ENCODE results near the gene POC1A. TPM values are rescaled to one million over a fixed set of nuclear protein-coding genes. Genes with fewer than 3 reads are reported as not detected.

POC1A gene
- total RNA-seq, 1 experiment from 2014 or later, result 32.2 TPM

GRCh38 chr3:52061121-52061910, 92.9 kb downstream of the POC1A start:
- CTCF ChIA-PET, result no interaction called here
- Mint-ChIP-seq H3K27me3 (ENCODE audit: insufficient read depth, unreplicated experiment) (no peaks in the 10 kb centered on the region), H3K4me1 (ENCODE audit: low read depth, unreplicated experiment) (no peaks in the 10 kb centered on the region), H3K9me3 (ENCODE audit: unreplicated experiment) (no peaks in the 10 kb centered on the region), H3K27ac (ENCODE audit: unreplicated experiment) (no peak overlapping the region), H3K36me3 (ENCODE audit: insufficient read depth, unreplicated experiment) (no peaks in the 10 kb centered on the region), H3K4me3 (ENCODE audit: unreplicated experiment) (no peak overlapping the region)
- Histone ChIP-seq H3K4me3 (ENCODE audit: low read depth, low read length) (no peak overlapping the region), H3K36me3 (ENCODE audit: control insufficient read depth, insufficient read depth, low read length) (no peaks in the 10 kb centered on the region), H3K27me3 (replicated peaks; ENCODE audit: control insufficient read depth, insufficient read depth, low read length) (no peaks in the 10 kb centered on the region), H3K4me1 (peaks cover 4% of the 10 kb centered on the region; the same call in 1 of the 2 replicates), H3K9me3 (no peaks in the 10 kb centered on the region)
- POLR2A ChIA-PET, result no interaction called here
- BruUV-seq (replicated peaks), result no TSS peak
- intact Hi-C loops (cut with micrococcal nuclease; ENCODE audit: unreplicated experiment), result no loop called here
- no peak for TF ChIP-seq CTCF (IDR thresholded peaks at IDR 0.05; ENCODE audit: insufficient read depth in 1 of 2, low read depth in 1 of 2, low read length in 1 of 2, severe bottlenecking in 1 of 2, unreplicated experiment in 1 of 2)
- DNase-seq, result no peak

DNA sequence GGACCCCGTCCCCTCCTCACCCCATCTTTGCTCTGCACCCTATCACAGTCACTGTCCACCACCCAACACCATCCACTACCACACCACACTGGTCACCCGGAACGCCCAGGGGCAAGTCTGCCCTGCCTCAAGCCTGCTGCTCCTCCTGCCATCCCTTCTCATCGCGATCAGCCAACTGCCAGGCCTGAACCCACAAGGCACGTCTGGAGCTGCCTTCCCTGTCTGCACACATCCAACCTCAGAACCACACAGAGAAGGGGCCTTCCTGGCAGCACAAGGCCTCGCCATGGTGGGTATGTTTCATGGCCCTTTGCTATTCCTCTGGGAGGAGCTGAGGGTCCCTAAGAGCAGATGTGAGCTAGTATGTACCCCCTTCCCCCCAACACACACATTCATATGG, 94.4 kb downstream of the POC1A start:
- H3K4me3 ChIP-seq (ENCODE audit: low read depth, low read length), result no peak overlapping the region
- intact Hi-C loops (cut with micrococcal nuclease; ENCODE audit: unreplicated experiment), result no loop called here
- no peaks in the 10 kb centered on the region for H3K27me3 Mint-ChIP-seq (ENCODE audit: insufficient read depth, unreplicated experiment)
- H3K9me3 ChIP-seq, result no peaks in the 10 kb centered on the region
- peaks cover 4% of the 10 kb centered on the region; the same call in 1 of the 2 replicates for H3K4me1 ChIP-seq
- DNase-seq, result no peak
- H3K27ac Mint-ChIP-seq (ENCODE audit: unreplicated experiment), result no peak overlapping the region
- peaks cover 4% of the 10 kb centered on the region for H3K36me3 Mint-ChIP-seq (ENCODE audit: insufficient read depth, unreplicated experiment)
- H3K36me3 ChIP-seq (ENCODE audit: control insufficient read depth, insufficient read depth, low read length), result no peaks in the 10 kb centered on the region
- H3K27me3 ChIP-seq (replicated peaks; ENCODE audit: control insufficient read depth, insufficient read depth, low read length), result no peaks in the 10 kb centered on the region
- ChIA-PET POLR2A (interaction anchor here (0.5 kb wide), 1 partner anchor 65 kb away, joined by 4 read pairs; no protein-coding TSS in a partner anchor), CTCF (no interaction called here)
- no TSS peak for BruUV-seq (replicated peaks)
- no peak overlapping the region for H3K4me3 Mint-ChIP-seq (ENCODE audit: unreplicated experiment)
- no peak for TF ChIP-seq CTCF (IDR thresholded peaks at IDR 0.05; ENCODE audit: insufficient read depth in 1 of 2, low read depth in 1 of 2, low read length in 1 of 2, severe bottlenecking in 1 of 2, unreplicated experiment in 1 of 2)
- no peaks in the 10 kb centered on the region for H3K9me3 Mint-ChIP-seq (ENCODE audit: unreplicated experiment)
- no peaks in the 10 kb centered on the region for H3K4me1 Mint-ChIP-seq (ENCODE audit: low read depth, unreplicated experiment)

- ChIA-PET POLR2A (interaction anchor here (1.4 to 2.5 kb wide), 2 partner anchors 75 to 96 kb away, joined by 10 to 12 read pairs; partner anchors contain the start of genes ACY1 and POC1A), CTCF (interaction anchor here (0.7 to 3.1 kb wide), 7 partner anchors 8 to 116 kb away, joined by 3 to 19 read pairs (median 4); partner anchors contain the start of genes ABHD14B, ACY1, PARP3 and RRP9)
- Mint-ChIP-seq H3K36me3 (ENCODE audit: insufficient read depth, unreplicated experiment) (peaks cover 4% of the 10 kb centered on the region), H3K9me3 (ENCODE audit: unreplicated experiment) (no peaks in the 10 kb centered on the region), H3K4me1 (ENCODE audit: low read depth, unreplicated experiment) (no peaks in the 10 kb centered on the region), H3K27ac (ENCODE audit: unreplicated experiment) (peak overlapping the region; percentile 89), H3K27me3 (ENCODE audit: insufficient read depth, unreplicated experiment) (no peaks in the 10 kb centered on the region), H3K4me3 (ENCODE audit: unreplicated experiment) (peak overlapping the region; percentile 89)
- peak overlapping the region; percentile 31 for H3K4me3 ChIP-seq (ENCODE audit: low read depth, low read length)
- no peaks in the 10 kb centered on the region for H3K27me3 ChIP-seq (replicated peaks; ENCODE audit: control insufficient read depth, insufficient read depth, low read length)
- no peaks in the 10 kb centered on the region; the same call in 1 of the 2 replicates for H3K36me3 ChIP-seq (ENCODE audit: control insufficient read depth, insufficient read depth, low read length)
- intact Hi-C loops (cut with micrococcal nuclease; ENCODE audit: unreplicated experiment), result loop anchor here (1.0 to 2.0 kb wide), 4 partner anchors 41 to 97 kb away; partner anchors contain the start of gene POC1A
- no peak for TF ChIP-seq CTCF (IDR thresholded peaks at IDR 0.05; ENCODE audit: insufficient read depth in 1 of 2, low read depth in 1 of 2, low read length in 1 of 2, severe bottlenecking in 1 of 2, unreplicated experiment in 1 of 2)
- H3K4me1 ChIP-seq, result peaks cover 4% of the 10 kb centered on the region; the same call in 1 of the 2 replicates
- no TSS peak for BruUV-seq (replicated peaks)
- no peaks in the 10 kb centered on the region for H3K9me3 ChIP-seq
- DNase-seq, result no peak
Observed at GRCh38 chr3:52057812-52058495, 96.3 kb downstream of the POC1A start.

Data from Caco-2 (cell line).